Heart left ventricle (tissue), 13 donors: ENCODE measurements around the gene LACC1.

Experiments
- POLR2A ChIP-seq, 2 donors: fragments of 450-650 bp; IDR thresholded peaks; one replicate each; pipeline ENCODE4 v1.6.1; 2017; ENCODE audit warnings: antibody characterized with exemption in 2 of 2, mild to moderate bottlenecking in 2 of 2, moderate library complexity in 2 of 2
- TF ChIP-seq, protein P1 (sequence below), 12 donors: fragments of 200-600 bp; sonication (generic) in 4 of 12; IDR thresholded peaks; one replicate each; pipeline versions ENCODE4 v1.5.0 to v1.8.0; 2018 to 2022; ENCODE audit warnings: antibody characterized with exemption in 12 of 12, mild to moderate bottlenecking in 5 of 12
- donor health status: ischemic (EF 13 %, LVEDD 7.1; RV severe dilation, severe dysfunction).
- donor health status: DM: no; HTN: yes; CAD: no.
- donor health status: DM: no; HTN: no; CAD: no.
- donor health status: ischemic (EF 25% LVEDD 6.9; RV normal size, moderate dysfunction).
- donor health status: ischemic (EF 25% LVEDD 5.7; RV mildly dilated, moderate dysfunction).
- donor health status: ischemic (EF 35%, LVEDD 5.7; RV mildly dilated, moderate dysfunction).
- donor health status: nonischemic (EF 11% LVEDD 7.7; RV severe dilation, severe dysfunction).
- donor health status: DM: yes; HTN: yes; CAD: no.
- donor health status: PGD.
- donor health status: ischemic (EF 29% LVEDD 5.4; RV normal size, mild dysfunction).
- donor health status: nonischemic (EF 23%, LVEDD 6.1; RV moderate dilation, normal function).

GRCh38 chr13:43935878-43936277 lies 56.2 kb downstream of the LACC1 start:
- TF ChIP-seq, protein P1, sequence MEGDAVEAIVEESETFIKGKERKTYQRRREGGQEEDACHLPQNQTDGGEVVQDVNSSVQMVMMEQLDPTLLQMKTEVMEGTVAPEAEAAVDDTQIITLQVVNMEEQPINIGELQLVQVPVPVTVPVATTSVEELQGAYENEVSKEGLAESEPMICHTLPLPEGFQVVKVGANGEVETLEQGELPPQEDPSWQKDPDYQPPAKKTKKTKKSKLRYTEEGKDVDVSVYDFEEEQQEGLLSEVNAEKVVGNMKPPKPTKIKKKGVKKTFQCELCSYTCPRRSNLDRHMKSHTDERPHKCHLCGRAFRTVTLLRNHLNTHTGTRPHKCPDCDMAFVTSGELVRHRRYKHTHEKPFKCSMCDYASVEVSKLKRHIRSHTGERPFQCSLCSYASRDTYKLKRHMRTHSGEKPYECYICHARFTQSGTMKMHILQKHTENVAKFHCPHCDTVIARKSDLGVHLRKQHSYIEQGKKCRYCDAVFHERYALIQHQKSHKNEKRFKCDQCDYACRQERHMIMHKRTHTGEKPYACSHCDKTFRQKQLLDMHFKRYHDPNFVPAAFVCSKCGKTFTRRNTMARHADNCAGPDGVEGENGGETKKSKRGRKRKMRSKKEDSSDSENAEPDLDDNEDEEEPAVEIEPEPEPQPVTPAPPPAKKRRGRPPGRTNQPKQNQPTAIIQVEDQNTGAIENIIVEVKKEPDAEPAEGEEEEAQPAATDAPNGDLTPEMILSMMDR (IDR thresholded peaks at IDR 0.05), result no peak
- no peak for TF ChIP-seq POLR2A (IDR thresholded peaks at IDR 0.05)
